ENCODE results near the gene BAX. TPM values are rescaled to one million over a fixed set of nuclear protein-coding genes. Genes with fewer than 3 reads are reported as not detected.

BAX gene
- total RNA-seq, 1 donor = 85.9 TPM

DNA sequence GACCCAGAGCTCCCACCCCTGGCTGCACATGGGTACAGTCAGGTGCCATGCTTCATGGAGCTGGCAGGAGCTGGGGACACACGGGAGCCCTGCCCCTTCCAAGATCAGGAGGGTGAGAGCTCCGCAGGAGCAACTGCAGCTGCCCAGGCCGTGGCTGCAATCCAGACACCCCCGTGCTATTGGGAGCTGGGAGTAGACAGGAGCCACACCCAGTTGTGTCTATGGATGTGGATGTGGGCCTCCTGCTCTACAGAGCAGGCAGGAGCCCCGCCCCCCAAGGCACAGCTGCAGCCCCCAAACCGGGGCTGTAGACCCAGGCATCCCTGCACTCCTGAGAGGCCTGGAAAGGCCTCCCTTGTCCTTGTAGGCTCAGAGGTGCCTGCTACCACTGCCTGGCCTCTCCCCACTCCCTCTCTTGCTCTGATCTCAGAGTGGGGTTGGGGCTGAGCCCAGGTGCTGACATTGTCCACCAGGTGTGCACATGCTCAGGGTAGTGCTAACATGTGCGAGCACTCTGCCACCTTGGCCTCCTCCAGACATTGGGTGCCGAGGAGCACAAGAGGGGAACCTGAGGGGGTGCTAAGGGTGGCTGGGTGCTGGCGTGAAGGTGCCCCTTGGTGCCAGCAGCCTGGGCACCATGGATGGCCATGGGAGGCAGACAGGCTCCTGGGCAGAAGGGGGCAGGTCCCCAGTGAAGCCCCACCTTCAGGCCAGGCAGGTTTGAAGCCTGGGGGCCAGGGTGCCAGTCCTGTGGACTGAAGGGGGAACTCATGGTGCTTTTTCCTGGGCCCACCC lies 8.0 kb upstream of the BAX start:
- no peak overlapping the region for H3K4me3 ChIP-seq (ENCODE audit: low read depth, low read length)
- TF ChIP-seq, protein P1, sequence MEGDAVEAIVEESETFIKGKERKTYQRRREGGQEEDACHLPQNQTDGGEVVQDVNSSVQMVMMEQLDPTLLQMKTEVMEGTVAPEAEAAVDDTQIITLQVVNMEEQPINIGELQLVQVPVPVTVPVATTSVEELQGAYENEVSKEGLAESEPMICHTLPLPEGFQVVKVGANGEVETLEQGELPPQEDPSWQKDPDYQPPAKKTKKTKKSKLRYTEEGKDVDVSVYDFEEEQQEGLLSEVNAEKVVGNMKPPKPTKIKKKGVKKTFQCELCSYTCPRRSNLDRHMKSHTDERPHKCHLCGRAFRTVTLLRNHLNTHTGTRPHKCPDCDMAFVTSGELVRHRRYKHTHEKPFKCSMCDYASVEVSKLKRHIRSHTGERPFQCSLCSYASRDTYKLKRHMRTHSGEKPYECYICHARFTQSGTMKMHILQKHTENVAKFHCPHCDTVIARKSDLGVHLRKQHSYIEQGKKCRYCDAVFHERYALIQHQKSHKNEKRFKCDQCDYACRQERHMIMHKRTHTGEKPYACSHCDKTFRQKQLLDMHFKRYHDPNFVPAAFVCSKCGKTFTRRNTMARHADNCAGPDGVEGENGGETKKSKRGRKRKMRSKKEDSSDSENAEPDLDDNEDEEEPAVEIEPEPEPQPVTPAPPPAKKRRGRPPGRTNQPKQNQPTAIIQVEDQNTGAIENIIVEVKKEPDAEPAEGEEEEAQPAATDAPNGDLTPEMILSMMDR (IDR thresholded peaks at IDR 0.05; ENCODE audit: insufficient read depth, low read depth, low read length) = no peak
- DNase-seq (ENCODE audit: low read depth) = no peak

DNA sequence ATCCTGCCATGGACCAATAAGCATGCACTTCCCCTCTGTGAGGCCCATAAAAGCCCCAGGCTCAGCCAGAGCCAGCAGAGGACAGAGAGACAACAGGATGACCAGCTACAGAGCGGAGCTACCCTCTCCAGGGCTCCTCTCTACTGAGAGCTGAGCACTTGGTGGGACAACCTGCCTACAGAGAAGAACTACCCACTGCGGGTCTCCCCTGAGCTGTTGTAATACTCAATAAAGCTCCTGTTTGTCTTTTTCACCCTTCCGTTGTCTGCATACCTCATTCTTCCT lies 7.5 kb upstream of the BAX start:
- TF ChIP-seq, protein P1 (IDR thresholded peaks at IDR 0.05; ENCODE audit: insufficient read depth, low read depth, low read length) = no peak
- DNase-seq (ENCODE audit: low read depth) = no peak
- no peak overlapping the region for H3K4me3 ChIP-seq (ENCODE audit: low read depth, low read length)

DNA sequence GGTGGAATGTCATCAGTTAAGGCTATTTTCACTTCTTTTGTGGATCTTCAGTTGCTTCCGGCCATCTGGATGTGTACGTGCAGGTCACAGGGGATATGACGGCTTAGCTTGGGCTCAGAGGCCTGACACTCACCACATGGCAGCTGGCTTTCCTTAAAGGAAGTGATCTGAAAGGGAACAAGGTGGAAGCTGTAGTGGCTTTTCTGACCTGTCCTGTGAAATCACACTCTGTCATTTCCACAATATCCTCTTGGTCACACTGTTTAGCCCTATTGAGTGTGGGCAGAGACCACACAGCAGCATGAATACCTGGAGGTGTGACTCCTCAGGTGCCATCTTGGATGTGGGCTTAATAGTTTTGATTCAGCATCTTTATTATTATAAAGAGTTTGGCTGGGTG lies 4.5 kb upstream of the BAX start:
- no peak for DNase-seq (ENCODE audit: low read depth)
- TF ChIP-seq, protein P1 (IDR thresholded peaks at IDR 0.05; ENCODE audit: insufficient read depth, low read depth, low read length) = no peak
- no peak overlapping the region for H3K4me3 ChIP-seq (ENCODE audit: low read depth, low read length)

DNA sequence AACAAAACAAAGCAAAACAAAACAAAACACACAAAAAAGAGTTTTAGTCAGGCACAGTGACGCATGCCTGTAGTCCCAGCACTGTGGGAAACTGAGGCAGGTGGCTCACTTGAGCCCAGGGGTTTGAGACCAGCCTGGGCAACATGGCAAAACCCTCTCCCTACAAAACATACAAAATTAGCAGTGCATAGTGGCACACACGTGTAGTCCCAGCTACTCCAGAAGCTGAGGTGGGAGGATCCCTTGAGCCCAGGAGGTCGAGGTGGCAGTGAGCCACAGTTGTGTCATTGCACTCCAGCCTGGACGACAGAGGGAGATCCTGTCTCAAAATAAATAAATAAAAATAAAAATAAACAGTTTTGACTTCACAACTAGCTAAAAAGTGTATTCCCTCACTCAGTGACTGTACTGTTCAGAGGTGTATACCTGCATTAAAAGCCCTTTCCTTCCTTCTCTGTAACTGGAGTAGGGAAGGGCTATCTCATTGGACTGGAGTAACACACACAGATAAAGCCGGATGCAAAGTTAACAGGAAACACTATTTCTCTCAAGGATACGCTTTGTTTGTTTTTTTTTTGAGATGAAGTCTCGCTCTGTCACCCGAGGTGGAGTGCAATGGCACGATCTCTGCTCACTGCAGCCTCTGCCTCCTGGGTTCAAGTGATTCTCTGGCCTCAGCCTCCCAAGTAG lies 3.7 kb upstream of the BAX start:
- H3K4me3 ChIP-seq (ENCODE audit: low read depth, low read length) = no peak overlapping the region
- TF ChIP-seq, protein P1 (IDR thresholded peaks at IDR 0.05; ENCODE audit: insufficient read depth, low read depth, low read length) = no peak
- no peak for DNase-seq (ENCODE audit: low read depth)

DNA sequence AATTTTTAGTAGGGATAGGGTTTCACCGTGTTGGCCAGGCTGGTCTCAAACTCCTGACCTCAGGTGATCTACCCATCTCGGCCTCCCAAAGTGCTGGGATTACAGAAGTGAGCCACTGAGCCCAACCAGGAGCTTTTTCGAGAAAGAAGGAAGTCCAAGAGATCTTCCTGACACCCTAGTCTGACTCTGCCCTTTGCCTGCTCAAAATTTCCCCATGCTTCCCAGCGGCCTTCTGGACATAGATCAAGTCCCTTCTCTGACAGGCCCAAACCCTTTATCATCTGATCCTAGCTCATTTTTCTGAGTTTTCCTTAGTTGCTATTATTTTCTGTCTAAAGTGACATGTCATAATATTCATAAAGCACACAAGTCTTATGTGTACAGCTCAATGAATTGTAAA lies 1.5 kb upstream of the BAX start:
- TF ChIP-seq, protein P1 (IDR thresholded peaks at IDR 0.05; ENCODE audit: insufficient read depth, low read depth, low read length) = no peak
- no peak overlapping the region for H3K4me3 ChIP-seq (ENCODE audit: low read depth, low read length)

DNA sequence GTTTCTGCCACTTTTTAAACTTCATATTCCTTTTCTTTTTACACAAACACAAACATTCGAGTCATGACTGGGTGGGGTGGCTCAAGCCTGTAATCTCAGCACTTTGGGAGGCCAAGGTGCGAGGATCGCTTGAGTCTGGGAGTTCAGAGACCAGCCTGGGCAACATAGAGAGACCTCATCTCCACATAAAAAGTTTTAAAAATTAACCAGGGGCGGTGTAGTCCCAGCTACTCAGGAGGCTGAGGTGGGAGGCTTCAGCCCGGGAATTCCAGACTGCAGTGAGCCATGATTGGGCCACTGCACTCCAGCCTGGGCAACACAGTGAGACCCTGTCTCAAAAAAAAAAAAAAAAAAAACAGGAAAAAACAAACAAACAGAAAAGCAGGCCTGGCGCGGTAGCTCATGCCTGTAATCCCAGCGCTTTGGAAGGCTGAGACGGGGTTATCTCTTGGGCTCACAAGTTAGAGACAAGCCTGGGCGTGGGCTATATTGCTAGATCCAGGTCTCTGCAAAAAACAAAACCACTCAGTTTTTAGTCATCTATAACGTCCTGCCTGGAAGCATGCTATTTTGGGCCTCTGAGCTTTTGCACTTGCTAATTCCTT lies 583 bp upstream of the BAX start:
- TF ChIP-seq, protein P1 (IDR thresholded peaks at IDR 0.05; ENCODE audit: insufficient read depth, low read depth, low read length) = no peak
- DNase-seq (ENCODE audit: low read depth) = no peak
- H3K4me3 ChIP-seq (ENCODE audit: low read depth, low read length) = peak overlapping the region; percentile 51

More for the DNA sequence above, 1.5 kb upstream of the BAX start:
- no peak for DNase-seq (ENCODE audit: low read depth)

Measured in fibroblast of villous mesenchyme (primary cell).